Measurements from ENCODE around the gene PTPN11.
"Not testable (repeated sequence)": the region's sequence is repeated elsewhere in the genome, so short reads cannot be mapped to it uniquely, and the experiment has no call there.

PTPN11 gene

GRCh38 chr12:112409906-112410244, 8.9 kb upstream of the PTPN11 start:
- DNase-seq, result no peak

DNA sequence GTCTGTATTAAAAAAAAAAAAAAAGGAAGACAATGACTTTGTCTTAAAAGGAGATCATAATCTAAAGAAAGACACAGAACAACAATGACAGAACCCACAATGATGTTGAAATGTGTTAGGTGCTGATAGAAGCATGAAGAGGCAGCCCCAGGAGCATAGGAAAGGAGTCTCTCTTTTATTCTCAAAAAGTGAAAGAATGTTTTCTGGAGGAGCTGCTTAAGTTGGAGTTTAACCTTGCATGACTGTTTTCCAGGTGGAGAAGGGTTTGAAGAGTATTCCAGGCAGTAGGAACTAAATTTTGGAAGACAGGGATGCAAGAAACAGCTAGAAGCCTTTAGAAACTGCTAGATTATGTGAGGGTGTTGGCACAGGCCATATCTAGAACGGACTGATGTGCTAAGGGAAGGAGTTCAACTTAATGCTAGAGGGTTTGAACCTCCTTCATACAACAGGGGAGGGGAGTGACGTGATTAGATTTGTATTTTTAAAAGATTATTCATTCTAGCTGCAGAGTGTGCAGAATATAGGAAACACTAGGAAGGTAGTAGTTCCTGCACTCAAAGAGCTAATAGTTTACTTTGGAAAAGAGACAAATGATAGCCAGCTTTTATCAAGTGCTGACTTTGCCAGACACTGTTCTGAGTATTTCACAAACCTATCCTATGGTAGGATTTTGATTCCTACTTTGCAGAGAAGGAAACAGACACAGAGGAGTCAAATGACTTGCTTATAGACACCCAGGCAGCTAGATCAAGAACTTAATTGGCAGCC, 4.7 kb upstream of the PTPN11 start:
- DNase-seq, result no peak

DNA sequence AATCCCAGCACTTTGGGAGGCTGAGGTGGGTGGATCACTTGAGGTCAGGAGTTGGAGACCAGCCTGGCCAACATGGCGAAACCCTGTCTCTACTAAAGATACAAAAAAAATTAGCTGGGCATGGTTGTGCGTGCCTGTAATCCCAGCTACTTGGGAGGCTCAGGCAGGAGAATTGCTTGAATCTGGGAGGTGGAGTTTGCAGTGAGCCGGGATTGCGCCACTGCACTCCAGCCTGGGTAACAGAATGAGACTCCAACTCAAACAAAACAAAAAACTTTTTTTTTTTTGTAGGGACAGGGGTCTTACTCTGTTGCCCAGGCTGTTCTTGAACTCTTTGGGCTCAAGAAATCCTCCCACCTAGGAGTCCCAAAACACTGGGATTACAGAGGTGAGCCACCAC, 3.3 kb upstream of the PTPN11 start:
- DNase-seq, result not testable (repeated sequence)

DNA sequence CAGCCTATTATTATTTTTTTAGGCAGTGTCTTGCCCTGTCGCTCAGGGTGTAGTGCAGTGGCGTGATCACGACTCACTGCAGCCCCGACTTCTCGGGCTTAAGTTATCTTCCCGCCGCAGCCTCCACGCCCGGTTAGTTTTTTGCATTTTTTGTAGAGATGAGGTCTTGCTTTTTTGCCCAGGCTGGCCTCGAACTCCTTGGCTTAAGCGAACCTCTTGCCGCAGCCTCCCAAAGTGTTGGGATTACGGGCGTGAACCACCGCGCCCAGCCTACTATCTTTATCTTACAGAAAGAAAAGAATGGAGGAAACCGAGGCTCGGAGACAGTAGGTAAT, 507 bp upstream of the PTPN11 start:
- DNase-seq, result peak; percentile 12

DNA sequence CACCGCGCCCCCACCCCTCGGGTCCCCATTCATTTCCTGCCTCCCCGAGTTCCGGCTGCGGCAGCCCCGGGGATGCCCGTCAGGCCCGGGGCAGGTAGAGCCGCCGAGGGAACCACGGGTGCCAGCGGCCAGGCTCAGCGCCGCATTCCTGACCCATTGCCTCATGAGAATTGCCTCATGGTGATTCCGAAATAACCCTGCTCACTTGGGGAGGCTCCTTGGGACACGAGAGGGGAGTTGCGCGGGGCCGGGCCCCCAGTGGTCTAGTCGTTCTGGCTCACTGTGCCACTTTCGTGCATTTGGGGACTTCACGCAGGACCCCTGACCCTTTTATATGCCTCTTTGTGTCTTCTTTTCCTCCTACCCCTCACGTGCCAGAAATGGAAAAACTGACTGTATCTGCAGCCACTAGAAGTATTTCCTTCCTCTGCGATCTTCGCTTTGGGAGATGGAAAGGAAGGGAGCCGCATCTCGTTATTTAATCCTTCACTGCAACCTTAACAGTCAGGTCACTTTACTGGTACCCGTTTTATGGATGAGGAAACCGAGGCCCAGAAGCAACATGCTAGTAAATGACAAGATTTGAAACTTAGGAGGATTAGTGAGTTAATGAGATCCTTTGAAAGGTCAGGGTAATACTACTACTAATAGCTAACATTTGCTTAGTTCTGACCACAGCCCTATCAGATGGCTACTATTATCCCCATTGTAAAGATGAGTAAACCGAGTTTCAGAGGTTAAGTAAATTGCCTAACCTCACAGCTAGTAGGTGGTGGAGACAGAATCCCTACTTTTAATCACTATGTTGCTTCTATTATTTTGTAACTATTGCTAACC, 768 bp downstream of the PTPN11 start:
- no peak for DNase-seq

DNA sequence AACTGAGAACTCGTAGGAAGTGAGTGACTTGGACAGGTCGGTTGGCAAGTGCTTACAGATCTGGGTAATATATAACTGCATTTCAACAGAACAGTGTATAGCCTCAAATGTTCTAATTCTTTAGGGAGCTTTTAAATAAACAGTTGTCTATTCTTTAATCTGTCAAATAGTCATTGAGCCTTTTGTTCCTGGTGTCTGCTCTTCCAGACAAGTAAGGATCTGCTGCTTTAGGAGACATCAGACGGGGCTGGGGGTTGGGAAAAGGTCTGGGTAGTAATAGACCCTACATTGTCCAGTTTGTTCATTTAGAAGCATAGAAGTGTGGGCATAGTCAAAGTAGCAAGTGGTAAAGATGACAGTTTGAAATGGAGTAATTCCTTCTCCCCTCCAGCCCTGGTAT, 2.0 kb downstream of the PTPN11 start:
- no peak for DNase-seq

DNA sequence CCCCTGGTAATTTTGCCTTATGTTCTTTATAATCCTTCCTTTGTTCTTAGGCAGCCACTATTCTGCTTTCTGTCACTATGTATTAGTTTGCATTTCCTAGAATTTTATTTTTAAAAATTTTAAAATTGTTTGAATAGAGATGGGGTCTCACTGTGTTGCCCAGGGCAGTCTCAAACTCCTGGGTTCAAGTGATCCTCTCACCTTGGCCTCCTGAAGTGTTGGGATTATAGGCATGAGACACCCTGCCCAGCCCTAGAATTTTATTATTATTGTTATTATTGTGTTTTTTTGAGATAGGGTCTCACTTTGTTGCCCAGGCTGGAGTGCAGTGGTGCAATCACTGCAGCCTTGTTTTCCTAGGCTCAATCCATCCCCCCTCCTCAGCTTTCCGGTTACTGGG, 2.6 kb downstream of the PTPN11 start:
- no peak for DNase-seq

DNA sequence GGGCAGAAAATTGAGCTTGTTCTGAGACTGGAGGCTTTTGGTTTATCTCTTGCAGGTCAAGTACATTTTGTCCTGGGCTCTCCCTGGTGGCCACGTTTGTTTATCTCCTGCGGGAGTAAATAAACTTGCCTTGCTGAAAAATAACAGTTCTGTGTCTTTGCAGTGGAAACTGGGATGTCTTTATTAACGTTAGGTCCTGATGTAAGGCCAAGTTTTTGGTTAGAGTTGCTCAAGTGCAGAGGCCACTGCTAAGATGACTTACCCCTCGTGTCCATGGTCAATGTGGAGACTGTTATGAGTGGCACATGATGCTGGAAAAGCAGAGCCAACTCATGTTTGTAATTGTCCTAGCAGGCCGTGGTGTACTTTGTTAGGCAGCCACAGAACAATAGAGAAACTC, 3.8 kb downstream of the PTPN11 start:
- no peak for DNase-seq

DNA sequence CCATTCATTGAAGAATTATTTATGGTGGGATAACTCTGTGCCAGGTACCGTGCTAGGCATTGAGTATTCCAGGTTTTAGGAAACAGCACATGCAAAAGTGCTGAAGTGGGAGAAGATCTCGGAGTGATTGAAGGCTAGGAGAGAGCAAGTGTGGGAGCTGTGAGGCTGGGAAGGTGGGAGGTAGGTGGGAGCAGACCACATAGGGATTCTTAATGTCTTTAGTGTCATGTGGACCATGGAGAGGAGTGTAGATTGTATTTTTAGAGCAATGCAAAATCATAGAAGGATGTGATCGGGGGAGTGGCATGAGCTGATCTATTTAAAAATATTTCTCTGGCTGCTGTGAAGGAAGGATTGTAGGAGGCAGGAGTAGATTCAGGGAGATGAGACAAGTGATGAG, 5.4 kb downstream of the PTPN11 start:
- no peak for DNase-seq

DNA sequence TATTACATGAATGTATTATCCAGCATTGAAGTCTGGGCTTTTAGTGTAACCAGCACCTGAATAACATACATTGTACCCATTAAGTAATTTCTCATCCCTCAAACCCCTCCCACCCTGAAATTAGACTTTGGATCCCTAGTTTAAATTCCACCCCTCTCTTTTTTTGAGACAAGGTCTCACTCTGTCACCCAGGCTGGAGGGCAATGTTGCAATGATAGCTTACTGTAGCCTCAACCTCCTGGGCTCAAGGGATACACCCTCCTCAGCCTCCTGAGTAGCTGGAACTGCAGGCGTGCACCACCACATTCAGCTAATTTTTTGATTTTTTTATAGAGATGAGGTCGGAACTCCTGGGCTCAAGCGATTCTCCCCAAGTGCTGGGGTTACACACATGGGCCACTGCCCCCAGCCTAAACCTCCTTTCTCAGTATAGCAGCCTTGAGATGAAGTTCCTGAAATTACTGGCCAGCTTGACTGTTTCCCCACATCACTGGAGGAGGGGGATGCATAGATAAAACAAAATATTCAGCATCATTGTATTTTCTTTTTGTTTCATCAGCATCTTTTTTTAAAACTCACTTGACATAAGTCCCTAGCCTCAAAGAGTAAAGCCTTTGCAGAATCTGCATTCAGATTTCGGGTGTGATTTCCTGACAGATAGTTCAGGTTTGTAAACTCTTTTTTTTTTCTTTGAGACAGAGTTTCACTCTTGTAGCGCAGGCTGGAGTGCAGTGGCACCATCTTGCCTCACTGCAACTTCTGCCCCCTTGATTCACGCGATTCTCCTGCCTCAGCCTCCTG, 7.0 kb downstream of the PTPN11 start:
- no peak for DNase-seq

- DNase-seq, result no peak
Measured at GRCh38 chr12:112427760-112428159, 9.0 kb downstream of the PTPN11 start.

DNA sequence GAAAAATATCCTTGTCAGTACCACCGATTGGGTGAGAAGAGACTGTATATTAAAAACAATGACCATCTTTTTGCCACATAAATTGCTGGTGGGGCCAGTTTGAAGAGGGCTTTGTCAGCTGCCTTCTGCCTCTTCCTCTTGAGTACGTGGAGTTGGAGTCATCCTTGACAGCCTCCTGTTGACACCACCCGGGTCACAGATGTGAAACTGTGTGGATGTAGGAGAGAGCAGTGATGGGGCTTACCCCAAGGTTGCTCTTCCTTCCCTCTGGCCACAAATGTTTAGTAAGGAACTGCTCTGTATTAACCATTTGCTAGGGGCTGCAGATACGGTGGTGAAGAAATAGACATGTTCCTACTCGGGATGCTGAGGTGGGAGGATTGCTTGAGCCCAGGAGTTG, 12.2 kb downstream of the PTPN11 start:
- DNase-seq, result no peak

GRCh38 chr12:112431965-112432364, 13.2 kb downstream of the PTPN11 start:
- no peak for DNase-seq

- DNase-seq, result no peak
Measured at GRCh38 chr12:112433551-112433950, 14.8 kb downstream of the PTPN11 start.

DNA sequence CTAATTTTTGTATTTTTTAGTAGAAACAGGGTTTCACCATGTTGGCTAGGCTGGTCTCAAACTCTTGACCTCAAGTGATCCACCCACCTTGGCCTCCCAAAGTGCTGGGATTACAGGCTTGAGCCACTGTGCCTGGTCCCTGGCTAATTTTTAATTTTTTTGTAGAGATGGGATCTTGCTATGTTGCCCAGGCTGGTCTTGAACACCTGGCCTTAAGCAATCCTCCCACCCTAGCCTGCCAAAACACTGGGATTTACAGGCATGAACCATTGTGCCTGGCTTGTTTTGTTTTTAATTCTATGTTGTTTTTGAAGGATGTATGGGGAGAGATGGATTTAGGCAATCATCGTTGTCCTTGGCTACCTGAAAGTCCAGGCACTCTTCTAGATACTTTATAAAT, 19.9 kb downstream of the PTPN11 start:
- not testable (repeated sequence) for DNase-seq

DNA sequence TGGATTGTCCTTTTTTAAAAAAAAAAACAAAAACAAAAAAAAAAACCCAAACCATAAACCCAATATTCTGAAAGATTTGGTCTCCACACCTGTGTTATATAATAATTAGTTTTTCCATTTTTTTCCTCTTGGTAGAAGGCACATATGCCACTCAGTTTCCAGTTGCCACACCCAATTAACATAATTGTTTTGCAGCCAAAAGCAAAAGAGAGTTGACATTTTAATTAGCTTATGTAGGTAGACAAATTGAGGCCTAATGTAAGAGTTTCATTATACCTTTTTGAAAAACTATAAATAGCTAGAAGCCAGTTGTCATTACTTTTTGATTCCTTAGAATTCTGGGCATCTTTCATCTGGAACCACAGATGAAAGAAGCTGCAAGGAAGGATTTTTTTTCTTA, 21.0 kb downstream of the PTPN11 start:
- DNase-seq, result no peak

DNA sequence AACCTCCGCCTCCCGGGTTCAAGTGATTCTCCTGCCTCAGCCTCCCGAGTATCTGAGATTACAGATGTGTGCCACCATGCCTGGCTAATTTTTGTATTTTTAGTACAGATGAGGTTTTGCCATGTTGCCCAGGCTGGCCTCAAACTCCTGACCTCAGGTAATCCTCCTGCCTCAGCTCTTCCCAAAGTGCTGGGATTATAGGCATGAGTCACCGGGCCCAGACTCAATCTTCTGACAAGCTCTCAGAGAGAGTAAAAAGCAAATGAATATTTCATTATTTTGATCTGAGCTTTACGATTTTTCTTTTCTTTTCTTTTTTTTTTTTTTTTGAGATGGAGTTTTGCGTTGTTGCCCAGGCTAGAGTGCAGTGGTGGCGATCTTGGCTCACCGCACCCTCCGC, 21.9 kb downstream of the PTPN11 start:
- DNase-seq, result not testable (repeated sequence)

DNA sequence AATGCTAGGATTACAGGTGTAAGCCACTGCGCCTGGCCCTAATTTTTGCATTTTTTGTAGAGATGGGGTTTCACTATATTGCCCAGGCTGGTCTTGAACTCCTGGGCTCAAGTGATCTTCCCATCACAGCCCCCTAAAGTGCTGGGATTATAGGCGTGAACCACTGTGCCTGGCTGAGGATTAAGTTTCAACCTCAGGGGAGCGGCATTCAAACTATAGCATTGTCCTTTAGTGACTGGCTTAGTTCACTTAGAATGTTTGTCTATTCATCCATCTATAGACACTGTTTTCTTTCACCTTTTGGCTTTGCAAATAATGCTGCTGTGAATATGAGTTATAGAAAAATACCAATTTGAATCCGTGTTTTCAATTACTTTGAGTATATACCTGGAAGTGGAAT, 25.2 kb downstream of the PTPN11 start:
- DNase-seq, result no peak

DNA sequence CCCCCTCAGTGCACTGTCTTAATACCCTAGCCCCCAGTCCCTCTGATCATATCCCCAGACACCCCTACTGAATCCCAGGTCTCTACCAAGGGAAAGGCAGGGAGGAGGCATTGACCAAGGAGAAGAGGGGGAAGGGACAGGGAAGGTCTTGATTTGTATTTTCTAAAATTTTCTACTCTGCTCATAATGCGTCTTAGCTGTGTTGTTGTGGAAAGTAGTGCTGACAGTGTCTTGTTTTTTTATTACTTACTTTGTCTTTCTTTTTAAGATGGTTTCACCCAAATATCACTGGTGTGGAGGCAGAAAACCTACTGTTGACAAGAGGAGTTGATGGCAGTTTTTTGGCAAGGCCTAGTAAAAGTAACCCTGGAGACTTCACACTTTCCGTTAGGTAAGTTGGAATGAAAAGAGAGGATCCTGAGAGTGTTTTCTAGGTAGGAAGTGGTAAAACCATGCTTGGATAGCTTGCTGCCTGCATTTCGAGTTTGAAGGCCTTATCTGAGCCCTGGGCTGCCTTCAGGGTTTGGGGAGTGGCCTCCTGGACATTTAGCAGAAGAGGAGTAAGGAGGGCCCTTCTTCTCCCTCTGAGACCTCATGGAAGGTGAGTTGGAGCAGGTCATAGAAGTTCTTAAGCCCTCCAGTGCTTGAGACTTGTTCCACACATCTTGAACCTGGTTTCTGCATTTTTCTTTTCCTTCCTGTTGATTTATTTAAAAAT, 27.4 kb downstream of the PTPN11 start:
- no peak for DNase-seq

DNA sequence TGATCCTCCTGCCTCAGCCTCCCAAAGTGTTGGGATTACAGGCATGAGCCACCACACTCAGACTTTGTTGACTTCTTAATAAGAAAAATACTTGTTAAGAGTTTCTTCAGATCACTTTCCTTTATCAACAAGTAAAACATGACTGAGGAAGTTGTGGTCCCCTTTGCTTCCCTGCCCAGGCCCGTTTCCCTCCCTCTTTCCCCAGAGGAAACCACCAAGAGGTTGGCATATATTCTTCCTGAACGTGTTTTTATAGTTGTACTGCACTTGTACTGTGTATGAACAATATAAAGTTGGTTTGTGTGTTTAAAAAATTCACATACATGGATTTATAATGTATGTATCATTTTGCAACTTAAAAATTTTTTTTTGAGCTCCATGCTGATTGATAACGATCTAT, 28.4 kb downstream of the PTPN11 start:
- DNase-seq, result no peak

- not testable (repeated sequence) for DNase-seq
Measured at GRCh38 chr12:112448165-112448564, 29.4 kb downstream of the PTPN11 start.

DNA sequence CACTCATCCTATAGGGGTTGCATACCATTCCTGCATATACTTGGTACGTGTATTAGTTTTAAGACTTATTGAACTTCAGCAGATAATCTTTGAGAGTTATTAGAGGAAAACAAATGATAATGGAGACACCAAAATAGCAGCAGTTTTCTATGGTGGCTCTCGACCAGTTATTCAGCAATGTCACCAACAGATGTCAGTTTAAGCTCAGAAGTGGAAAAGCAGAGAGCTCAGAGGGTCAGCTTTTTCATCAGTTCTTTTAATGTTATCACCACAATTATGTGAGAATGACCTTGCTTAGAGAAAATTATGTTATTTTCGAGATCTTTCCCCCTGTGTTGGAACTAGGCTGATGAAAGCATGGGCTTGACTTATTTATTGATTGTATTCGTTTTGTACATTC, 32.0 kb downstream of the PTPN11 start:
- DNase-seq, result no peak

GRCh38 chr12:112456029-112456428, 37.3 kb downstream of the PTPN11 start:
- no peak for DNase-seq

Measured in RPMI8226 (cell line).